Astrocyte (in vitro differentiated cells and primary cell): Measurements from ENCODE around the gene UTS2.

ENCODE experiments used
- EZH2 ChIP-seq: IDR thresholded peaks from 2 replicates; pipeline ENCODE4 v1.6.1; 2012; ENCODE audit warnings: mild to moderate bottlenecking, low read length, inconsistent platforms; ENCODE audit not compliant: insufficient read depth
- TF ChIP-seq, protein P1 (sequence below): IDR thresholded peaks from 2 replicates; pipeline ENCODE4 v1.5.1; 2011; ENCODE audit warnings: low read depth, mild to moderate bottlenecking, inconsistent platforms, low read length, moderate library complexity; ENCODE audit not compliant: insufficient read depth

GRCh38 chr1:7871136-7871535 lies 18.3 kb upstream of the UTS2 start:
- TF ChIP-seq, protein P1, sequence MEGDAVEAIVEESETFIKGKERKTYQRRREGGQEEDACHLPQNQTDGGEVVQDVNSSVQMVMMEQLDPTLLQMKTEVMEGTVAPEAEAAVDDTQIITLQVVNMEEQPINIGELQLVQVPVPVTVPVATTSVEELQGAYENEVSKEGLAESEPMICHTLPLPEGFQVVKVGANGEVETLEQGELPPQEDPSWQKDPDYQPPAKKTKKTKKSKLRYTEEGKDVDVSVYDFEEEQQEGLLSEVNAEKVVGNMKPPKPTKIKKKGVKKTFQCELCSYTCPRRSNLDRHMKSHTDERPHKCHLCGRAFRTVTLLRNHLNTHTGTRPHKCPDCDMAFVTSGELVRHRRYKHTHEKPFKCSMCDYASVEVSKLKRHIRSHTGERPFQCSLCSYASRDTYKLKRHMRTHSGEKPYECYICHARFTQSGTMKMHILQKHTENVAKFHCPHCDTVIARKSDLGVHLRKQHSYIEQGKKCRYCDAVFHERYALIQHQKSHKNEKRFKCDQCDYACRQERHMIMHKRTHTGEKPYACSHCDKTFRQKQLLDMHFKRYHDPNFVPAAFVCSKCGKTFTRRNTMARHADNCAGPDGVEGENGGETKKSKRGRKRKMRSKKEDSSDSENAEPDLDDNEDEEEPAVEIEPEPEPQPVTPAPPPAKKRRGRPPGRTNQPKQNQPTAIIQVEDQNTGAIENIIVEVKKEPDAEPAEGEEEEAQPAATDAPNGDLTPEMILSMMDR: no peak
- TF ChIP-seq EZH2: no peak
